Measurements from ENCODE around the gene SDHB.

SDHB gene

DNA sequence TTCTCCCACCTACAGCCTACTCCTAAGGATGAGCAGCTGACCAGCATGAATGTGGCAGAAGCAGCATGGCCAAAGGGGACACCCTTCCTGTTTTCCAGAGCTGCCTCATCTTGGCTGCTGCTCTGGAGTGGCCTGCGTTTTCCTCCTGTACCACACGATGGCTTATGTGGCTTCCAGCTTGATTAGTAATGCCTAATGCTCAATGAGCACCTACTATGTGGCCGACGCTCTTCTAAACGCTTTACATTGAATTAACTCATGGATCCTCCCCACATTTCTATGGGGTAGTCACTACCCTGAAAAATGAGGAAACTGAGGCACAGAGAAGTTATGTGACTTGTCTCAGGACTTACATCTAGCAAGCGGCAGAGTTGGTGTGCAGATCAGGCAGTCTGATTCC lies 18.0 kb upstream of the SDHB start (continued):
- TF ChIP-seq ZSCAN30 (tag by site-specific recombination; IDR thresholded peaks at IDR 0.05) (no peak), ZBTB1 (tag by site-specific recombination; IDR thresholded peaks at IDR 0.05) (no peak), PRDM1 (tag by site-specific recombination; IDR thresholded peaks at IDR 0.05) (no peak)

DNA sequence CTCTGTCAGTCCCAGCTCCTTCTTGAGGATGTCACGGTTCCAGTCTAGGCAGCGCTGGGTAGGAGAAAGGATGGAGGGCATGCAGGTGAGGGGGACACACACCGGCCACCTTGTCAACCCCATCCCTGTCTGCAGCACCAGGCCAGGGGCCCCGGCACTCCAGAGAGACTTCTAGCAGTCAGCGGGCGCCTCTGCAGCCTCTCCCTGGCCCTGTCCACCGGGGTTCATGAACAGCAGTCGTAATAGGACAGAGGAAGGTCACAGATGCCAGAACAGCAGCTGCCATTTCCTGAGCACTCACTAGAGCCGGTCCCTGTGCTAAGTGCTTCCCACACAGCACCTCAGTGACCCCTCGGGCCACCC lies 16.3 kb upstream of the SDHB start:
- ChIA-PET POLR2A (no interaction called here), CTCF (interaction anchor here (0.6 kb wide), 1 partner anchor 204 kb away, joined by 4 read pairs; no protein-coding TSS in a partner anchor)
- TF ChIP-seq, protein P1, sequence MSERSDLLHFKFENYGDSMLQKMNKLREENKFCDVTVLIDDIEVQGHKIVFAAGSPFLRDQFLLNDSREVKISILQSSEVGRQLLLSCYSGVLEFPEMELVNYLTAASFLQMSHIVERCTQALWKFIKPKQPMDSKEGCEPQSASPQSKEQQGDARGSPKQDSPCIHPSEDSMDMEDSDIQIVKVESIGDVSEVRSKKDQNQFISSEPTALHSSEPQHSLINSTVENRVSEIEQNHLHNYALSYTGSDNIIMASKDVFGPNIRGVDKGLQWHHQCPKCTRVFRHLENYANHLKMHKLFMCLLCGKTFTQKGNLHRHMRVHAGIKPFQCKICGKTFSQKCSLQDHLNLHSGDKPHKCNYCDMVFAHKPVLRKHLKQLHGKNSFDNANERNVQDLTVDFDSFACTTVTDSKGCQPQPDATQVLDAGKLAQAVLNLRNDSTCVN (tag by site-specific recombination; optimal IDR thresholded peaks at IDR 0.05) = no peak
- no peak for TF ChIP-seq ZBTB7A (tag by site-specific recombination; IDR thresholded peaks at IDR 0.05; ENCODE audit: low read depth)
- TF ChIP-seq ZNF488 (tag by site-specific recombination; IDR thresholded peaks at IDR 0.05) = no peak
- no peak overlapping the region for H3K4me3 ChIP-seq (ENCODE audit: low read depth, low read length)
- H3K9me3 ChIP-seq (ENCODE audit: control insufficient read depth, insufficient read depth, low read depth, low read length) = no peaks in the 10 kb centered on the region
- H3K36me3 ChIP-seq (ENCODE audit: control insufficient read depth in 2 of 2, insufficient read depth in 1 of 2, low read length in 2 of 2) = peaks cover 0 to 5% of the 10 kb centered on the region in 2 experiments; a peak in 1 of 3 replicates
- H3K27ac ChIP-seq (ENCODE audit: extremely low read depth, low read depth, low read length) = no peak overlapping the region
- no peaks in the 10 kb centered on the region for H3K4me1 ChIP-seq (ENCODE audit: control insufficient read depth, insufficient read depth, low read length)

GRCh38 chr1:17069452-17070162 lies 15.8 kb upstream of the SDHB start:
- ChIA-PET CTCF (interaction anchor here (0.6 kb wide), 1 partner anchor 83 kb away, joined by 5 read pairs; no protein-coding TSS in a partner anchor), POLR2A (interaction anchor here (0.5 kb wide), 1 partner anchor 86 kb away, joined by 4 read pairs; no protein-coding TSS in a partner anchor)
- Histone ChIP-seq H3K27ac (ENCODE audit: extremely low read depth, low read depth, low read length) (no peak overlapping the region), H3K4me3 (ENCODE audit: low read depth, low read length) (no peak overlapping the region), H3K4me1 (ENCODE audit: control insufficient read depth, insufficient read depth, low read length) (no peaks in the 10 kb centered on the region), H3K36me3 (ENCODE audit: control insufficient read depth in 2 of 2, insufficient read depth in 1 of 2, low read length in 2 of 2) (peaks cover 0 to 5% of the 10 kb centered on the region in 2 experiments; a peak in 1 of 3 replicates), H3K9me3 (ENCODE audit: control insufficient read depth, insufficient read depth, low read depth, low read length) (no peaks in the 10 kb centered on the region)
- no peak for TF ChIP-seq ZBTB1 (tag by site-specific recombination; IDR thresholded peaks at IDR 0.05)
- peak; percentile 70; the same call in 1 of the 2 replicates for TF ChIP-seq ZNF768 (tag by site-specific recombination; IDR thresholded peaks at IDR 0.05)

GRCh38 chr1:17068789-17069188 lies 15.0 kb upstream of the SDHB start:
- no peaks in the 10 kb centered on the region for H3K4me1 ChIP-seq (ENCODE audit: control insufficient read depth, insufficient read depth, low read length)
- no peak overlapping the region for H3K27ac ChIP-seq (ENCODE audit: extremely low read depth, low read depth, low read length)
- peaks cover 0 to 5% of the 10 kb centered on the region in 2 experiments; a peak in 1 of 3 replicates for H3K36me3 ChIP-seq (ENCODE audit: control insufficient read depth in 2 of 2, insufficient read depth in 1 of 2, low read length in 2 of 2)
- ChIA-PET POLR2A (no interaction called here), CTCF (no interaction called here)
- no peak overlapping the region for H3K4me3 ChIP-seq (ENCODE audit: low read depth, low read length)
- H3K9me3 ChIP-seq (ENCODE audit: control insufficient read depth, insufficient read depth, low read depth, low read length) = no peaks in the 10 kb centered on the region
- TF ChIP-seq GLIS1 (tag by site-specific recombination; IDR thresholded peaks at IDR 0.05) = no peak

DNA sequence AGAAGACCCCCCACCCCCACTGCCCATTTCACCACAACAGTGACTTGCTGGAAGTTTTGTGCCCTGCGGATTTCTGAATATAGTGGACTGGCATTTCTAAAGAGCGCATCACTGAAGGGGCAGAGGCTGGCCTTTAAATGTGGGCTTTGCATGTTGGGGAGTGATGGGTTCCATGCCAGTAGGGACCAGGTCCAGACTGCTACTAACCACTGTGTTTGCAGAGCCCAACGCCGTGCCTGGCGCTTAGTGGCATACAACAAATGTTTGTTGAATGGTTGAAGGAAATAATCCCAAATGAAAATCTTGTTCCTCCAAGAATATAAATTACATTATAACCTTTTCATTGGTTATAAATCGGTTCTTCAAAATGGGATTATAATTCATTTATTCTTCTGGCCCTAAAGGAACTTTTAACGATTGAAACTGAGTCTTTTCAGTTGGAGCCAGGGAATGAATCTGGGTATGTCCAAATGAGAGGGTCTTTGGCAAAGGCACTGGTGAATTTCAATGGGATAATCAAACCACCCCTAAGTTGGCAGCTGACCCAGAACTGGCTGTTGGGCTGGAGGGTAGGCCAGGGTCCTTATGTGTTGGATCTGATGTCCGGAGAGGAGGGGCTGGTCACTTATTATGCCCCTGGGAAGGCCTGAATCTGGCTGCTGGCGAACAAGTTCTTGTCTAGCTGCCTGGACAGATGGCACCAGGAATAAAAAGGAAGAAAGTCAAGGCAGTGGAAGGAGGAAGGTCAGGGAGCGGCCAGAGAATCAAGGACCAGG lies 13.8 kb upstream of the SDHB start:
- Histone ChIP-seq H3K9me3 (ENCODE audit: control insufficient read depth, insufficient read depth, low read depth, low read length) (no peaks in the 10 kb centered on the region), H3K27ac (ENCODE audit: extremely low read depth, low read depth, low read length) (no peak overlapping the region), H3K4me3 (ENCODE audit: low read depth, low read length) (no peak overlapping the region), H3K4me1 (ENCODE audit: control insufficient read depth, insufficient read depth, low read length) (no peaks in the 10 kb centered on the region), H3K36me3 (ENCODE audit: control insufficient read depth in 2 of 2, insufficient read depth in 1 of 2, low read length in 2 of 2) (peaks cover 0 to 5% of the 10 kb centered on the region in 2 experiments; a peak in 1 of 3 replicates)
- ChIA-PET CTCF (no interaction called here), POLR2A (no interaction called here)
- TF ChIP-seq ZNF248 (tag by site-specific recombination; IDR thresholded peaks at IDR 0.05) (no peak), ZNF596 (tag by site-specific recombination; IDR thresholded peaks at IDR 0.05) (no peak), ZBTB7A (tag by site-specific recombination; IDR thresholded peaks at IDR 0.05; ENCODE audit: low read depth) (no peak), SP7 (tag by site-specific recombination; IDR thresholded peaks at IDR 0.05) (no peak), ZNF354C (tag by site-specific recombination; IDR thresholded peaks at IDR 0.05; ENCODE audit: borderline replicate concordance, low read depth) (no peak), ZFP41 (tag by site-specific recombination; IDR thresholded peaks at IDR 0.05; ENCODE audit: borderline replicate concordance) (no peak), ZNF169 (tag by site-specific recombination; IDR thresholded peaks at IDR 0.05) (no peak)
- TF ChIP-seq, protein P2, sequence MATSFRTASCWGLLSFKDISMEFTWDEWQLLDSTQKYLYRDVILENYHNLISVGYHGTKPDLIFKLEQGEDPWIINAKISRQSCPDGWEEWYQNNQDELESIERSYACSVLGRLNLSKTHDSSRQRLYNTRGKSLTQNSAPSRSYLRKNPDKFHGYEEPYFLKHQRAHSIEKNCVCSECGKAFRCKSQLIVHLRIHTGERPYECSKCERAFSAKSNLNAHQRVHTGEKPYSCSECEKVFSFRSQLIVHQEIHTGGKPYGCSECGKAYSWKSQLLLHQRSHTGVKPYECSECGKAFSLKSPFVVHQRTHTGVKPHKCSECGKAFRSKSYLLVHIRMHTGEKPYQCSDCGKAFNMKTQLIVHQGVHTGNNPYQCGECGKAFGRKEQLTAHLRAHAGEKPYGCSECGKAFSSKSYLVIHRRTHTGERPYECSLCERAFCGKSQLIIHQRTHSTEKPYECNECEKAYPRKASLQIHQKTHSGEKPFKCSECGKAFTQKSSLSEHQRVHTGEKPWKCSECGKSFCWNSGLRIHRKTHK (tag by site-specific recombination; IDR thresholded peaks at IDR 0.05) = no peak

All from HEK293 (cell line).